ENCODE results near the gene QPCTL. TPM values are rescaled to one million over a fixed set of nuclear protein-coding genes. Genes with fewer than 3 reads are reported as not detected.

QPCTL gene
- total and polyA plus RNA-seq, 9 of the 15 experiments (the other 6 are each of a cell fraction or from before 2014, with no cell fraction given): 0.99 to 31.3 (median 12.7) TPM

DNA sequence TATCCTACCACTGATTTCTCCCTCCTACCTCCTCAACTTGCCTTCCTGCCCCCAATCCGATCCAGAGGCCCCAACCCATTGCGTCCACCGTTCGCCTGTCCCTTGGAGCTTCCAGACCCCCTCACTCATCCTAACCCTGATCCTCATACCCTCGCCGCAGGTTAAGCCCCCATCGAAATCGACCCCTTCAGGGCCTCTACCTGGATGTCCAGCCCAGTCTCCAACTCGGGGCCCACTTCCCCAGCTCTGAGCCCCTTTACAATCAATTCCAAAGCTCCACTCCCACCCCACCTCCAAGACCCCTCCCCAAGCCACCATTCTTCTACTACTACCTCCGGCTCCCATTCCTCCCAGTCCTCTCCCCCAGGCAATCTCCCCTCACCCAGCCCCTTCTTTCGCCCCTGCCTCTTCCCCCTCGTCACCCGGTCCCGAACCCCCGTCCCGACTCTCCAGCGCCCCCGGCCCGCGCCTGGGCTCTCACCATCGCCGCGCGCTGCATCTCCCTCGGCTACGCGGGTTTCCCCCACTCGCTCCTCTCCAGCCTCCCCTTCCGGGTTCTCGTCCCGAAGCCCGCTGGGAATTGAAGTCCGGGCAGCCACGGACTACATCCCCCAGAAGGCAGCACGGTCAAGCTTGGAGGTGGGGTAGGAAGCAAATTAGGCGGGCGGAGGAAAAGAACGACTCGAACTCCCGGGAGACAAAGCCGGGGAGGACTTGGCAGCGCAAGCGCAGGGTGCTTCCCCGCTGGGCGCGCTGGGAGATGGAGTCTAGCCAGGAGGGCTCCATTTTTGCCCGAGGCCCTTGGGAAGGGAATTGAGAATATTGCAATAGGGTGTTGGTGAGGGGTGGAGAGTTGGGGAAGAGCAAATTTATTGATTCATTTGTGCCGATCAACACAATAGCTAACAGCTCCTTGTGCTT is 38.2 kb downstream of the QPCTL start, which contains the start of gene FBXO46 (continued):
- no peak for TF ChIP-seq MTF1 (CRISPR knock-in tag; IDR thresholded peaks at IDR 0.05; ENCODE audit: borderline replicate concordance)
- TF ChIP-seq, protein P1, sequence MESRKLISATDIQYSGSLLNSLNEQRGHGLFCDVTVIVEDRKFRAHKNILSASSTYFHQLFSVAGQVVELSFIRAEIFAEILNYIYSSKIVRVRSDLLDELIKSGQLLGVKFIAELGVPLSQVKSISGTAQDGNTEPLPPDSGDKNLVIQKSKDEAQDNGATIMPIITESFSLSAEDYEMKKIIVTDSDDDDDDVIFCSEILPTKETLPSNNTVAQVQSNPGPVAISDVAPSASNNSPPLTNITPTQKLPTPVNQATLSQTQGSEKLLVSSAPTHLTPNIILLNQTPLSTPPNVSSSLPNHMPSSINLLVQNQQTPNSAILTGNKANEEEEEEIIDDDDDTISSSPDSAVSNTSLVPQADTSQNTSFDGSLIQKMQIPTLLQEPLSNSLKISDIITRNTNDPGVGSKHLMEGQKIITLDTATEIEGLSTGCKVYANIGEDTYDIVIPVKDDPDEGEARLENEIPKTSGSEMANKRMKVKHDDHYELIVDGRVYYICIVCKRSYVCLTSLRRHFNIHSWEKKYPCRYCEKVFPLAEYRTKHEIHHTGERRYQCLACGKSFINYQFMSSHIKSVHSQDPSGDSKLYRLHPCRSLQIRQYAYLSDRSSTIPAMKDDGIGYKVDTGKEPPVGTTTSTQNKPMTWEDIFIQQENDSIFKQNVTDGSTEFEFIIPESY (CRISPR knock-in tag; IDR thresholded peaks at IDR 0.05): no peak
- TF ChIP-seq EGR1 (conservative IDR thresholded peaks at IDR 0.05): peak; percentile 43
- no peak for TF ChIP-seq HDAC2 (IDR thresholded peaks at IDR 0.05)
- no peak for TF ChIP-seq PPARD (CRISPR knock-in tag; IDR thresholded peaks at IDR 0.05)
- no peak for TF ChIP-seq ARNT (IDR thresholded peaks at IDR 0.05)
- no peak for TF ChIP-seq ZNF583 (CRISPR knock-in tag; IDR thresholded peaks at IDR 0.05)
- TF ChIP-seq ZFP1 (CRISPR knock-in tag; IDR thresholded peaks at IDR 0.05): no peak
- TF ChIP-seq ETV5 (CRISPR knock-in tag; IDR thresholded peaks at IDR 0.05; ENCODE audit: low read depth): no peak; the same call in 1 of the 2 replicates
- TF ChIP-seq ZNF707 (CRISPR knock-in tag; conservative IDR thresholded peaks at IDR 0.05): no peak
- TF ChIP-seq, protein P2, sequence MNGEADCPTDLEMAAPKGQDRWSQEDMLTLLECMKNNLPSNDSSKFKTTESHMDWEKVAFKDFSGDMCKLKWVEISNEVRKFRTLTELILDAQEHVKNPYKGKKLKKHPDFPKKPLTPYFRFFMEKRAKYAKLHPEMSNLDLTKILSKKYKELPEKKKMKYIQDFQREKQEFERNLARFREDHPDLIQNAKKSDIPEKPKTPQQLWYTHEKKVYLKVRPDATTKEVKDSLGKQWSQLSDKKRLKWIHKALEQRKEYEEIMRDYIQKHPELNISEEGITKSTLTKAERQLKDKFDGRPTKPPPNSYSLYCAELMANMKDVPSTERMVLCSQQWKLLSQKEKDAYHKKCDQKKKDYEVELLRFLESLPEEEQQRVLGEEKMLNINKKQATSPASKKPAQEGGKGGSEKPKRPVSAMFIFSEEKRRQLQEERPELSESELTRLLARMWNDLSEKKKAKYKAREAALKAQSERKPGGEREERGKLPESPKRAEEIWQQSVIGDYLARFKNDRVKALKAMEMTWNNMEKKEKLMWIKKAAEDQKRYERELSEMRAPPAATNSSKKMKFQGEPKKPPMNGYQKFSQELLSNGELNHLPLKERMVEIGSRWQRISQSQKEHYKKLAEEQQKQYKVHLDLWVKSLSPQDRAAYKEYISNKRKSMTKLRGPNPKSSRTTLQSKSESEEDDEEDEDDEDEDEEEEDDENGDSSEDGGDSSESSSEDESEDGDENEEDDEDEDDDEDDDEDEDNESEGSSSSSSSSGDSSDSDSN (IDR thresholded peaks at IDR 0.05; ENCODE audit: borderline replicate concordance in 1 of 2, low read depth in 2 of 2, low read length in 2 of 2): peak in 1 of 2 experiments; percentile 47; a peak in 1 of 4 replicates
- TF ChIP-seq, protein P3, sequence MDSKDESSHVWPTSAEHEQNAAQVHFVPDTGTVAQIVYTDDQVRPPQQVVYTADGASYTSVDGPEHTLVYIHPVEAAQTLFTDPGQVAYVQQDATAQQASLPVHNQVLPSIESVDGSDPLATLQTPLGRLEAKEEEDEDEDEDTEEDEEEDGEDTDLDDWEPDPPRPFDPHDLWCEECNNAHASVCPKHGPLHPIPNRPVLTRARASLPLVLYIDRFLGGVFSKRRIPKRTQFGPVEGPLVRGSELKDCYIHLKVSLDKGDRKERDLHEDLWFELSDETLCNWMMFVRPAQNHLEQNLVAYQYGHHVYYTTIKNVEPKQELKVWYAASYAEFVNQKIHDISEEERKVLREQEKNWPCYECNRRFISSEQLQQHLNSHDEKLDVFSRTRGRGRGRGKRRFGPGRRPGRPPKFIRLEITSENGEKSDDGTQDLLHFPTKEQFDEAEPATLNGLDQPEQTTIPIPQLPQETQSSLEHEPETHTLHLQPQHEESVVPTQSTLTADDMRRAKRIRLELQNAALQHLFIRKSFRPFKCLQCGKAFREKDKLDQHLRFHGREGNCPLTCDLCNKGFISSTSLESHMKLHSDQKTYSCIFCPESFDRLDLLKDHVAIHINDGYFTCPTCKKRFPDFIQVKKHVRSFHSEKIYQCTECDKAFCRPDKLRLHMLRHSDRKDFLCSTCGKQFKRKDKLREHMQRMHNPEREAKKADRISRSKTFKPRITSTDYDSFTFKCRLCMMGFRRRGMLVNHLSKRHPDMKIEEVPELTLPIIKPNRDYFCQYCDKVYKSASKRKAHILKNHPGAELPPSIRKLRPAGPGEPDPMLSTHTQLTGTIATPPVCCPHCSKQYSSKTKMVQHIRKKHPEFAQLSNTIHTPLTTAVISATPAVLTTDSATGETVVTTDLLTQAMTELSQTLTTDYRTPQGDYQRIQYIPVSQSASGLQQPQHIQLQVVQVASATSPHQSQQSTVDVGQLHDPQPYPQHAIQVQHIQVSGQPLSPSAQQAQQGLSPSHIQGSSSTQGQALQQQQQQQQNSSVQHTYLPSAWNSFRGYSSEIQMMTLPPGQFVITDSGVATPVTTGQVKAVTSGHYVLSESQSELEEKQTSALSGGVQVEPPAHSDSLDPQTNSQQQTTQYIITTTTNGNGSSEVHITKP (IDR thresholded peaks at IDR 0.05; ENCODE audit: partially characterized antibody): peak; percentile 59
- no peak; the same call in 1 of the 2 replicates for TF ChIP-seq CTBP1 (IDR thresholded peaks at IDR 0.05; ENCODE audit: borderline replicate concordance)
- TF ChIP-seq RBFOX2 (IDR thresholded peaks at IDR 0.05; ENCODE audit: low read depth, low read length): peak; percentile 92
- no peak for TF ChIP-seq ZKSCAN3 (CRISPR knock-in tag; IDR thresholded peaks at IDR 0.05)
- no peak for TF ChIP-seq ATF1 (CRISPR knock-in tag; IDR thresholded peaks at IDR 0.05)
- TF ChIP-seq ATF1 (tag; IDR thresholded peaks at IDR 0.05): peak; percentile 61
- no peak for TF ChIP-seq TRIM28 (IDR thresholded peaks at IDR 0.05)

All from K562 (cell line).